Osteoblast (primary cell): Measurements from ENCODE around the gene MARCOL. TPM values are rescaled to one million over a fixed set of nuclear protein-coding genes. Genes with fewer than 3 reads are reported as not detected.

Source experiments
- DNase-seq: peaks from one replicate; pipeline ENCODE4 v3.0.0; 2011; ENCODE audit warnings: low spot score, mixed read lengths; ENCODE audit not compliant: insufficient read length; ENCODE audit errors: missing footprints
- H2AFZ ChIP-seq: 2 replicates; pipeline ENCODE4 v1.6.0; 2011; ENCODE audit warnings: mild to moderate bottlenecking, low read length
- H3K27ac ChIP-seq: 2 replicates; pipeline ENCODE4 v1.5.1; 2011; ENCODE audit warnings: mild to moderate bottlenecking, low read depth, low read length, moderate library complexity
- H3K27me3 ChIP-seq: 2 replicates; pipeline ENCODE4 v1.6.0; 2012; ENCODE audit warnings: mild to moderate bottlenecking, control low read depth, inconsistent platforms, low read length, moderate library complexity; ENCODE audit not compliant: insufficient read depth
- H3K36me3 ChIP-seq: 2 replicates; pipeline ENCODE4 v1.5.1; 2011; ENCODE audit warnings: mild to moderate bottlenecking, low read length, control low read depth, moderate library complexity; ENCODE audit not compliant: insufficient read depth
- H3K4me1 ChIP-seq: 2 replicates; pipeline ENCODE4 v1.5.1; 2011; ENCODE audit warnings: mild to moderate bottlenecking, low read length, control low read depth, moderate library complexity; ENCODE audit not compliant: insufficient read depth
- H3K4me2 ChIP-seq: 2 replicates; pipeline ENCODE4 v1.6.0; 2011; ENCODE audit warnings: mild to moderate bottlenecking, low read length; ENCODE audit not compliant: insufficient read depth
- H3K4me3 ChIP-seq: fragments of 200-600 bp; sonication (generic); 3 replicates; pipeline ENCODE4 v1.5.1; 2012; ENCODE audit warnings: mild to moderate bottlenecking, low read length, inconsistent platforms; ENCODE audit not compliant: insufficient read depth
- H3K79me2 ChIP-seq: 2 replicates; pipeline ENCODE4 v1.6.0; 2012; ENCODE audit warnings: mild to moderate bottlenecking, low read length, control low read depth, inconsistent platforms; ENCODE audit not compliant: insufficient read depth
- H3K9me3 ChIP-seq: 2 replicates; pipeline ENCODE4 v1.5.1; 2011; ENCODE audit warnings: low read depth, low read length, control low read depth
- H4K20me1 ChIP-seq: 2 replicates; pipeline ENCODE4 v1.6.0; 2012; ENCODE audit warnings: mild to moderate bottlenecking, low read length, control low read depth; ENCODE audit not compliant: insufficient read depth
- CTCF ChIP-seq: IDR thresholded peaks from 2 replicates; pipeline ENCODE4 v1.5.1; 2011; ENCODE audit warnings: mild to moderate bottlenecking, low read depth, low read length, moderate library complexity; ENCODE audit errors: extremely low read depth
- total RNA-seq: library from RNA; depleted of rRNA; stranded (reverse); fragments of >200 nt; gene quantifications from 2 replicates; pipeline ENCODE4 v1.2.3, GENCODE V29; 2012

Gene MARCOL, protein sequence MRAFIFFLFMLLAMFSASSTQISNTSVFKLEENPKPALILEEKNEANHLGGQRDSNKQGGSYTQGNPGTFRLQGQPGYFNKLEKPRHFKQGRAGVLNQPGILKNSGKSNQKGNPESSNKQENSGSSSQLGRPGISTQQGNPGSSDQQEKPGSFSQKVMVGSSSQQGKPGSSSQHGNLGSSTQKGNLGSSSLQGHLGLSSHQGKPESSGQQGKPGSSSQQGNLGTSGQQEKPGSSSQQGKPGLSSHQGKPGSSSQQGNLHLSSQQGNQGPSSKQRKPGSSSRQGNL
- not detected in 2 replicates for total RNA-seq

- TF ChIP-seq CTCF, result no peak
- H3K4me2 ChIP-seq, result no peak within 1 kb of the TSS
- H3K36me3 ChIP-seq, result no peaks in the 10 kb centered on the region
- no peak within 1 kb of the TSS for H3K27ac ChIP-seq
- H4K20me1 ChIP-seq, result no peaks in the 10 kb centered on the region
- no peaks in the 10 kb centered on the region for H3K79me2 ChIP-seq
- H3K27me3 ChIP-seq, result no peaks in the 10 kb centered on the region
- DNase-seq, result no peak
- no peaks in the 10 kb centered on the region for H3K4me1 ChIP-seq
- no peaks in the 10 kb centered on the region for H3K9me3 ChIP-seq
- no peak within 1 kb of the TSS for H3K4me3 ChIP-seq
- no peak within 1 kb of the TSS for H2AFZ ChIP-seq
Observed at GRCh38 chr5:148238418-148238794, at the start of gene MARCOL. TSS of gene MARCOL (plus strand) at chr5:148238525. CDS start at chr5:148238598, 73 bp downstream.

DNA sequence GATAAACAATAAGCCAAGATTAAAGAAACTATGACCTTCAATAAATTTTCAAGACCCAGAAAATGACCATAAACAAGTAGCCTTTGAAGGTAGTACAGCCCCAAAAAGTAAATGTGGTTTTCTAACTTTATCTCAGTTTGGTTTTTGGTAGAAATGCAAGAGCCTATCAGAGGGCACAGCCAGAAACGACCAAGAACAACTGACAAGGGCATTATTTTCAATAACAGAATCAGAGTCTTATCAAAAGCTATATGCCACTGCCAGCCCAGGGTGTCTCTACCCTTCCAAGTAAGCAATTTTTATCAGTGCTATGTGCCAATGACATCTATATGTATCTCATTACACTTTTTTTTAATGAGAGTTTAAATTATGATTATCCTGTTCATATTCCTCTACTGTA, 47.3 kb upstream of the MARCOL start:
- no peak for DNase-seq
- no peak for TF ChIP-seq CTCF

DNA sequence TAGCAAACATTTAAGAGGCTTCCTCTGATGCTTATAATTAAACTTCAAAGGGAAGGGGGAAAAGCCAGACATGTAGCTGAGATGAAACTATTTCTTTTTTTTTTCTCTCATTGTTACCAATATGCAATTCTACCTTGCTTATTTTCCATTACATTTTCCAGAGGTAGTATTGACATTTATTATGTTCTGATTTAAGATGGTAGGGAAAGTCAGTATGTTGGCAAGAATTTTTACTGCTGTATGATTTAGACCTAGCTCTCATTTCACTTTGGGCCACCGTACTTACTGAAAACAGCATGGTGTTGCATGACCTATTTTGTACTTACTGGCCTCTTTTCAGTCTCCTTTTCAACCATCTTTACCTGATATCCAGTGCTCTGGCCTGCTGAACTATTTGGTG, 45.1 kb upstream of the MARCOL start:
- no peak overlapping the region for H3K4me3 ChIP-seq
- DNase-seq, result no peak
- no peak for TF ChIP-seq CTCF
- H3K36me3 ChIP-seq, result no peaks in the 10 kb centered on the region
- H3K79me2 ChIP-seq, result no peaks in the 10 kb centered on the region
- H3K9me3 ChIP-seq, result no peaks in the 10 kb centered on the region
- H3K27ac ChIP-seq, result no peak overlapping the region
- no peaks in the 10 kb centered on the region for H4K20me1 ChIP-seq
- no peaks in the 10 kb centered on the region for H3K27me3 ChIP-seq
- no peak overlapping the region for H3K4me2 ChIP-seq
- H3K4me1 ChIP-seq, result no peaks in the 10 kb centered on the region
- no peak overlapping the region for H2AFZ ChIP-seq

More for the DNA sequence above, 47.3 kb upstream of the MARCOL start:
- no peak overlapping the region for H3K4me3 ChIP-seq
- no peaks in the 10 kb centered on the region for H4K20me1 ChIP-seq
- no peak overlapping the region for H3K4me2 ChIP-seq
- H3K27ac ChIP-seq, result no peak overlapping the region
- H3K9me3 ChIP-seq, result no peaks in the 10 kb centered on the region
- H3K36me3 ChIP-seq, result no peaks in the 10 kb centered on the region
- H2AFZ ChIP-seq, result no peak overlapping the region
- H3K4me1 ChIP-seq, result no peaks in the 10 kb centered on the region
- H3K79me2 ChIP-seq, result no peaks in the 10 kb centered on the region
- H3K27me3 ChIP-seq, result no peaks in the 10 kb centered on the region

DNA sequence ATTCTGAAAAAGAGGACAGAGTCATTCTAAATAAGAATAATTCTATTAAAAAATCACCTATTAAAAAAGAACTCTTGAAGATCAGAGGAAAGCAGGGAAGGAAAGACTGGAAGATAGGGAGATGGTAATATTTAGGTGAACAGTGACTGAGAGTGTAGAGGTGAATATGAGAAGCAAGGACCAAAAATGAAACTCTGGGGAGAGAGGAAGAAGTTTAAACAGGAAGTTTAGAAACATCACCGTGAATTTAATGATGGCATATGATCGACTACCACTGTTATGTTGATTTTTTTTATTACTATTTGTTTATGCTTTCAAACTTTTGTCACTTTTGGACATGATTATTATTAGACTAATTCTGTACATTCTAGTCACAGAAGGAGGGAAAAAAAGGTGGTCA, 37.2 kb upstream of the MARCOL start:
- Histone ChIP-seq H4K20me1 (no peaks in the 10 kb centered on the region), H3K9me3 (no peaks in the 10 kb centered on the region), H3K36me3 (no peaks in the 10 kb centered on the region), H3K4me3 (no peak overlapping the region), H2AFZ (no peak overlapping the region), H3K27ac (no peak overlapping the region), H3K79me2 (no peaks in the 10 kb centered on the region), H3K4me2 (no peak overlapping the region), H3K4me1 (no peaks in the 10 kb centered on the region), H3K27me3 (no peaks in the 10 kb centered on the region)
- no peak for DNase-seq
- no peak for TF ChIP-seq CTCF
